ENCODE measurements around the gene SUSD4. TPM values are rescaled to one million over a fixed set of nuclear protein-coding genes. Genes with fewer than 3 reads are reported as not detected.

The SUSD4 gene
- total and polyA plus RNA-seq, 9 of the 15 experiments (the other 6 are each of a cell fraction or from before 2014, with no cell fraction given), result 0.06 to 1.7 (median 0.09) TPM; not detected in 4

GRCh38 chr1:223402790-223403142 lies 38.8 kb upstream of the SUSD4 start:
- H3K9me3 ChIP-seq (replicated peaks; ENCODE audit: control insufficient read depth, insufficient read depth, low read depth, low read length), result peaks cover 5% of the 10 kb centered on the region; the same call in 1 of the 2 replicates
- DNase-seq (ENCODE audit: extremely low read depth in 1 of 4, low spot score in 3 of 4), result peak; percentile 26 to 41 (median 38)
- H2AFZ ChIP-seq (ENCODE audit: low read depth, low read length), result peak overlapping the region; percentile 58
- POLR2A ChIA-PET, result interaction anchor here (0.6 to 1.0 kb wide), 2 partner anchors 35 to 324 kb away, joined by 3 read pairs; no protein-coding TSS in a partner anchor
- CTCF ChIA-PET (ENCODE audit: low intra/inter-chr PET ratio), result interaction anchor here (0.5 kb wide), 1 partner anchor 439 kb away, joined by 3 read pairs; no protein-coding TSS in a partner anchor
- in situ Hi-C loops (cut with MboI), result no loop called here
- no peak for FAIRE-seq
- no peaks in the 10 kb centered on the region for H4K20me1 ChIP-seq (replicated peaks; ENCODE audit: control insufficient read depth, insufficient read depth, low read length)
- H3K4me2 ChIP-seq (ENCODE audit: insufficient read depth, low read length), result peak overlapping the region; percentile 33
- BruUV-seq (replicated peaks), result no TSS peak
- H3K27me3 ChIP-seq (ENCODE audit: control insufficient read depth in 2 of 2, insufficient read depth in 2 of 2, low read length in 2 of 2), result no peaks in the 10 kb centered on the region
- ATAC-seq, result peak; percentile 76
- no peak overlapping the region for H3K9ac ChIP-seq (ENCODE audit: insufficient read depth in 1 of 2, low read depth in 2 of 2, low read length in 2 of 2)
- peak overlapping the region; percentile 73 for H3K27ac ChIP-seq (ENCODE audit: extremely low read depth, low read depth, low read length)
- H3K4me1 ChIP-seq (replicated peaks in 1 of 2; ENCODE audit: control insufficient read depth in 2 of 2, insufficient read depth in 2 of 2, low read length in 2 of 2), result peaks cover 0 to 21% of the 10 kb centered on the region in 2 experiments; a peak in 4 of 5 replicates
- intact Hi-C loops (cut with micrococcal nuclease), result no loop called here
- H3K9me1 ChIP-seq (ENCODE audit: control insufficient read depth, insufficient read depth, low read length), result no peaks in the 10 kb centered on the region
- no peaks in the 10 kb centered on the region for H3K36me3 ChIP-seq (ENCODE audit: control insufficient read depth, insufficient read depth, low read length)
- H3K79me2 ChIP-seq (ENCODE audit: control insufficient read depth, insufficient read depth, low read length), result no peaks in the 10 kb centered on the region
- H3K4me3 ChIP-seq, result no peak overlapping the region
- 5% methylated on average over 2 of the region's 2 CpGs for WGBS (ENCODE audit: insufficient coverage, low coverage, missing lambda C conversion rate)
- TF ChIP-seq FOXK1 (CRISPR knock-in tag; IDR thresholded peaks at IDR 0.05; ENCODE audit: borderline replicate concordance) (no peak), NR1H2 (CRISPR knock-in tag; IDR thresholded peaks at IDR 0.05) (no peak), SMARCB1 (IDR thresholded peaks at IDR 0.05; ENCODE audit: insufficient read length, low read depth) (no peak), STAT5A (IDR thresholded peaks at IDR 0.05; ENCODE audit: borderline replicate concordance, low read length) (no peak), NFIC (IDR thresholded peaks at IDR 0.05) (no peak), TGIF2 (CRISPR knock-in tag; IDR thresholded peaks at IDR 0.05) (no peak), TOE1 (IDR thresholded peaks at IDR 0.05; ENCODE audit: borderline replicate concordance) (no peak), TOE1 (CRISPR knock-in tag; IDR thresholded peaks at IDR 0.05; ENCODE audit: borderline replicate concordance, low read depth) (no peak), ARID2 (IDR thresholded peaks at IDR 0.05) (0 out of 2 replicates have a peak, but pooled peaks have one; percentile 15), NR2C2 (CRISPR knock-in tag; IDR thresholded peaks at IDR 0.05) (no peak), NR2C2 (tag; IDR thresholded peaks at IDR 0.05) (peak; percentile 10), RBM22 (IDR thresholded peaks at IDR 0.05; ENCODE audit: low read depth, low read length, poor library complexity, severe bottlenecking) (no peak), MGA (IDR thresholded peaks at IDR 0.05) (0 out of 2 replicates have a peak, but pooled peaks have one; percentile 3)

Data from K562 (cell line).